Body of pancreas (tissue), 4 donors: ENCODE data around the gene RUFY3.
"Not testable (repeated sequence)": the region's sequence is repeated elsewhere in the genome, so short reads cannot be mapped to it uniquely, and the experiment has no call there.

Experiments
- CTCF ChIP-seq, 7 experiments: fragments of 450-650 bp in 4 of 7; fragments of 200-600 bp in 3 of 7; sonication (generic) in 3 of 7; IDR thresholded peaks; one replicate each; pipeline ENCODE4 v1.5.1; 2016 to 2019; ENCODE audit warnings: antibody characterized with exemption in 7 of 7
- POLR2A ChIP-seq, 3 donors: fragments of 450-650 bp; IDR thresholded peaks; one replicate each; pipeline ENCODE4 v1.6.1; 2016; ENCODE audit warnings: antibody characterized with exemption in 3 of 3, mild to moderate bottlenecking in 2 of 3

- not testable (repeated sequence) for TF ChIP-seq CTCF, POLR2A (IDR thresholded peaks at IDR 0.05)
Observed at GRCh38 chr4:70769396-70769795, 47.6 kb downstream of the RUFY3 start.
